ENCODE results near the gene PKDCC.
"Not testable (repeated sequence)": the region's sequence is repeated elsewhere in the genome, so short reads cannot be mapped to it uniquely, and the experiment has no call there.

Gene PKDCC

DNA sequence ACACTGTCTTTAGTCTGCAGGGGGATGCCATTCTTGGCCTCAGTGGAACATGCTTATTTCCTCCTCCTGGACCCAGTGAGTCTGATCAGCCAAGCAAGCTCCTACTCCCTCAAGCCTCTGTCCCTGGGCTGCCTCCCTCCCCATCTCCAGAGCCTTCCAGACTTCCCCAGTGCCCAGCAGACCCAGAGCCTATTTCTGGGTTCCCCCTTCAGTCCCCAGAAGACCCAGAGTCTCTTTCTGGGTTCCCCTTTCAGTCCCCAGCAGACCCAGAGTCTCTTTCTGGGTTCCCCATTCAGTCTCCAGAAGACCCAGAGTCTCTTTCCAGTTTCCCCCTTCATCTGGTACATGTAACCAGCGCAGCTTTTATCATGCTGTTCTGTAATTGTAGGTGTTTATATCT is 17.0 kb upstream of the PKDCC start:
- DNase-seq (ENCODE audit: low spot score): peak; percentile 65

GRCh38 chr2:42031281-42032223 is 16.3 kb upstream of the PKDCC start:
- DNase-seq (ENCODE audit: low spot score): no peak

DNA sequence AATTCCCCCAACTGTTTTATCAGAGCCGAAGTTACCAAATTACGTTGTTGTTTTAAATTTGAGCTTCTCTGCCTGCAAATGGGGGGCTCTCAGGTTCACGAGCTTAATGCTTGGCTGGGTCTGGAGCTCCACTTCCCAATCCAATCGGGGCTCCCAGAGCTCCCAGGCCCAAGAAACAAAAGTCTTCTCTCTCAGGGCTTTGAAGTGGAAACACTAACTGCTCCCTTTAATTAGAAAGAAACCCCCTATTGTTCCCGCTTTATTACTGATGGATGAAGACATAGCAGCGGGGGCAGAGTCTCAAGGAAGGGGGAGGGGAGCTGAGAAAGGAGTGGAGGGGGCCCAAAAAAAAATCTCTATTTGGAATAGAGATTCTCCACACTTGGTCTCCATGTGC is 15.6 kb upstream of the PKDCC start:
- DNase-seq (ENCODE audit: low spot score): no peak

DNA sequence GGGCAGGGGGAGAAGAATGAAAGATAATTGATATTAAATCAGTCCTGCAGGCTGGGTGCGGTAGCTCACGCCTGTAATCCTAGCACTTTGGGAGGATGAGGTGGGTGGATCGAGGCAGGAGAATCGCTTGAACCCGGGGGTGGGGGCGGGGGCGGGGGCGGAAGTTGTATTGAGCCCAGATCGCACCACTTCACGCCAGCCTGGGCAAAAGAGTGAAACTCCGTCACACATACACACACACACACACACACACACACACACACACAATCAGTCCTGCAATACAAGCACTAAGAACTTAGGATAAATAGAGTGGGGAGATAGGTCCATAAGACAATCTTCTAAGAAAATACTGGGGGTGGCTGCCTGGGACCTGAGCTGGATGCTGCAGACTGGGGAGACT is 15.1 kb upstream of the PKDCC start:
- no peak for DNase-seq (ENCODE audit: low spot score)

- DNase-seq (ENCODE audit: low spot score): not testable (repeated sequence)
Observed at GRCh38 chr2:42034096-42034495, 13.7 kb upstream of the PKDCC start.

GRCh38 chr2:42035241-42035640 is 12.6 kb upstream of the PKDCC start:
- DNase-seq (ENCODE audit: low spot score): no peak

- DNase-seq (ENCODE audit: low spot score): no peak
Observed at GRCh38 chr2:42036413-42036812, 11.4 kb upstream of the PKDCC start.

DNA sequence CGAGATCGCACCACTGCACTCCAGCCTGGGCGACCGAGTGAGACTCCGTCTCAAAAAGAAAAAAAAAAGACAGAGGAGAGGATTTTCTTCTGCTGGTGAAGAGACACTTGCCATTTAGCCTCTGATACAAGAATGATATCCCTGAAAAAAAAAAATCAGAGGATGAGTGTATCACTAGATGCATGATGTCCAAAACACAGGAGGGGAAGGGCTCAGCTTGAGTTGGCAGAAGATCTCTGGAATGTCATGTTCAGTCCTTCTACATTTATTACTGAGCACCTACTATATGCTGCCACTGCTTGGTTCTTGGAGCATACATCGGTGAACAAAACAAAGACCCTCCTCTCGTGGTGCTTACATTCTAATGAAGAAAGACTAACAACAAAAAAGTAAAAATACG is 10.9 kb upstream of the PKDCC start:
- no peak for DNase-seq (ENCODE audit: low spot score)

GRCh38 chr2:42040643-42041278 is 7.1 kb upstream of the PKDCC start:
- DNase-seq (ENCODE audit: low spot score): no peak

DNA sequence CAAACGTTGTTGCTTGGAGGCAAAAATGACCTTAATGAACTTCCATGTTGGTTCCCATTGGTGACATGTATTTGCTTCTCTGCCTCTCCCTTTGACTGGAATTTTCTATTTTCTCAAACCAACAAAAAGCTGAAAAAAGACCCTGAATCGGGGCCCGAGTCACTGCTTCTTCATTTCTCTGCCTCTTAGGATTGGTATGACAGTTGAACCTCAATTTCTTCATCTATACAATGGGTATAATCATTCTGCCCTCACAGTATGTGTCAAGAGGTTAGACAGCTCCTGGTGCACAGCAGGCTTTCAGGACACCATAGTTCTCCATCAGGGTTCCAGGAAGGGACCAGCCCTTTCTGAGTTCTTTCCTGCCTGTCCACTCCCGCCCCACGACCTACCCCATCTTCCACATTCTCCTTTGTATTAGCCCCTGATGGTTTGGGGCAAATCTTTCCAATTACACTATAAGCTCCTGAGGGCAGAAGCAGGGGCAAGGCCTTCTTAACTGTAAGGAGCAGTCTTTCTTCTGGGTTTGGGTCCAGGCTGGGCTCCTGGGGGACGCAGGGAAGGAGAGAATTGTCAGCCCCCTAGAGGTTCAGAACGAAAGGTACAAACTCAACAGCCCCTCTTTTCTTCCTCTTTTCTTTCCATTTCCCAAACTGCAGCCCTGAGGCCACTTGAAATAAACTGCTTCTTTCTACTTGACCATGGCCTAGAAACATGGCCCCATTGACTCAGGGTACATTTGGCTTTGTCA is 6.3 kb upstream of the PKDCC start:
- DNase-seq (ENCODE audit: low spot score): no peak

- DNase-seq (ENCODE audit: low spot score): no peak
Observed at GRCh38 chr2:42042631-42043355, 5.0 kb upstream of the PKDCC start.

DNA sequence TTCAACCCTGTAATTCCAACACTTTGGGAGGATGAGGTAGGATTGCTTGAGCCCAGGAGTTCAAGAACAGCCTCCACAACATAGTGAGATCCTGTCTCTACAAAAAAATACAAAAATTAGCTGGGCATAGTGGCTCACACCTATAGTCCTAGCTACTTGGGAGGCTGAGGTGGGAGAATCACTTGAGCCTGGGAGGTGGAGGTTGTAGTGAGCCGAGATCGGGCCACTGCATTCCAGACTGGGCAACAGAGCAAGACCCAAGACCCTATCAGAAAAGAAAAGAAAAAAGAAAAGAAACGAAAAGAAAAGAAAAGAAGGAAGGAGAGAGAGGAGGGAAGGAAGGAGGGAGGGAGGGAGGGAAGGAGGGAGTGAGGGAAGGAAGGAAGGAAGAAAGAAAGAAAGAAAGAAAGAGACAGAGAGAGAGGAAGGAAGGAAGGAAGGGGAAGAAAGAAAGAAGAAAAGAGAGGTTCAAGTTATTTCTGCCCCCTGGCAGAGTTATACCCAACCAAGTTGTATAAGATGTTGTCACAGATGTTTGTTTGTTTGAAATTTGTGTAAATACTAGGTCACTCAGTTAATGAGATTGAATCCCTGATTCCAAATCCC is 3.9 kb upstream of the PKDCC start:
- no peak for DNase-seq (ENCODE audit: low spot score)

DNA sequence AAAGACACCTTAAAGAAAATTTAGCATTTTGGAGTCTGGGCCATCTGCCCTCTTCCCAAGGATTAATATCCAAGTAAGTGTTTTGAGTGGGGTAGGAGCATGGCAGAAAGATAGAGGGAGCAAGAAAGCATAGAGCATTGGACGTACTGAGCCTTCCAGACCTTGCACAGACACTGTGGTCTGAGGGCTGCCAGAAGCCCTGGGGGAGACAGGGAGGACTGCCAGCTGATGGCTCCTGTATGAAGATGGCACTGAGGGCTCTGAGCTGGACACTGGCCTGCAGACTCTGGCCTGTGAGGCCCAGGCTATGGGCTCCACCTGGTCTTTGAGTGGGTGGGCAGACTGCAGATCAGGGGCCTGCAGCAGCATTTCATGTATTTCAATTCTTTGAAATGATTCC is 2.9 kb upstream of the PKDCC start:
- DNase-seq (ENCODE audit: low spot score): no peak

GRCh38 chr2:42045352-42045751 is 2.5 kb upstream of the PKDCC start:
- DNase-seq (ENCODE audit: low spot score): no peak

GRCh38 chr2:42045848-42046748 is 1.7 kb upstream of the PKDCC start:
- no peak for DNase-seq (ENCODE audit: low spot score)

DNA sequence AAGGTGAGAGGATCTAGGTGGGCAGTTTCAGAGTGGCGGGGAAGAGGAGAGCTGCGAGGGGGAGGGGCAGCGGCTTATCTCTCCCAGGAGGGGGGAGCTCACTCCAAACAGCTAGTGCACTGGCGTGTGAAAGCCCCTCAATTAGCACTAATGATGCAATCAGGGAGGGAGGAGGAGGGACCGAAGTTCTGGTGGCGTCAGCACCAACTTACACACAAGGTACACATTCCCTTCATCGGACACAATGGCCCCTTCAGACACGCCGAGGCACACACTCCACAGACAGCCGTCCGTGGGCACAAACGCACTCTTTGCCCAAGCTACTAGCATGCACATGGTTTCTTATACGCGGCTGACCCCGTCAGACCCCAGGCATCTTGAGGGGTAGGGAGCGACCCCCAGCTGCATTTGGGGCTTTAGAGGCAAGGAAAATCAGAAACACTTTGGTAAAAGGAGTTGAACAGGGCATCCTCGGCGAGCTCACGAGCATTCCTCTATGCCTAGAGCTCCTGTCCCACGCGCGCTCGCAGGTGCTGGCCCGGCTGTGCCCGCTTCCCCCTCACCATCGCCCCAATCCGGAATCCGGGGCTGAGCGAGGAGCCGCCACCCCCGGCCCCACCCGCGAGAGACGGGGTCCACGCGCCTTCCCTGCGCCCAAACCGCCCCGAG is 868 bp upstream of the PKDCC start:
- no peak for DNase-seq (ENCODE audit: low spot score)

DNA sequence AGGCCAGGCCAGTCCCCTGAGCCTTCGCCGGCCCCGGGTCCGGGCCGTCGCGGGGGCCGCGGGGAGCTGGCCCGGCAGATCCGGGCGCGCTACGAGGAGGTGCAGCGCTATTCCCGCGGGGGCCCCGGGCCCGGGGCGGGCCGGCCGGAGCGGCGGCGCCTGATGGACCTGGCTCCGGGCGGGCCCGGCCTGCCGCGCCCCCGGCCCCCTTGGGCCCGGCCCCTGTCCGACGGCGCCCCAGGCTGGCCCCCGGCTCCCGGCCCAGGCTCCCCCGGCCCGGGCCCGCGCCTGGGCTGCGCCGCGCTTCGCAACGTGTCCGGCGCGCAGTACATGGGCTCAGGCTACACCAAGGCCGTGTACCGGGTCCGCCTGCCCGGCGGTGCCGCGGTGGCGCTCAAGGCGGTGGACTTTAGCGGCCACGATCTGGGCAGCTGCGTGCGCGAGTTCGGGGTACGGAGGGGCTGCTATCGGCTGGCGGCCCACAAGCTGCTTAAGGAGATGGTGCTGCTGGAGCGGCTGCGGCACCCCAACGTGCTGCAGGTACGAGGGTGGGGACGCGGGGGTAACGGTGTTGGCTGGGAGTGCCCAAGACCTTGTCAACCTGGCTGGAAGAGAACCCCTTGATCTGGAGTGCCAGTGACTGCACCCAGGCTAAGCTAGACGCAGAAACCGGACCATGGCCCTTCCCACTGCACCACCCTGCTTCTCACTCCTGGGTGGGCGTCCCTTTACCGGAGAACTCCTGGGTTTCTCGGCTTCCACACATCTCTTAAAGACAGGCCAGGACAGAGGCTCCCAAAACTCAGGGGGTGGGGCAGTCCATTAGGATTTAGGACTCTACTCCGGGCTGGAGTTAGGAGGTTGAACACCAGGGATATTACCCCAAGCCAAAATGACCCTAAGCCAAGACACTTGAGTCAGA is 739 bp downstream of the PKDCC start:
- DNase-seq (ENCODE audit: low spot score): no peak

DNA sequence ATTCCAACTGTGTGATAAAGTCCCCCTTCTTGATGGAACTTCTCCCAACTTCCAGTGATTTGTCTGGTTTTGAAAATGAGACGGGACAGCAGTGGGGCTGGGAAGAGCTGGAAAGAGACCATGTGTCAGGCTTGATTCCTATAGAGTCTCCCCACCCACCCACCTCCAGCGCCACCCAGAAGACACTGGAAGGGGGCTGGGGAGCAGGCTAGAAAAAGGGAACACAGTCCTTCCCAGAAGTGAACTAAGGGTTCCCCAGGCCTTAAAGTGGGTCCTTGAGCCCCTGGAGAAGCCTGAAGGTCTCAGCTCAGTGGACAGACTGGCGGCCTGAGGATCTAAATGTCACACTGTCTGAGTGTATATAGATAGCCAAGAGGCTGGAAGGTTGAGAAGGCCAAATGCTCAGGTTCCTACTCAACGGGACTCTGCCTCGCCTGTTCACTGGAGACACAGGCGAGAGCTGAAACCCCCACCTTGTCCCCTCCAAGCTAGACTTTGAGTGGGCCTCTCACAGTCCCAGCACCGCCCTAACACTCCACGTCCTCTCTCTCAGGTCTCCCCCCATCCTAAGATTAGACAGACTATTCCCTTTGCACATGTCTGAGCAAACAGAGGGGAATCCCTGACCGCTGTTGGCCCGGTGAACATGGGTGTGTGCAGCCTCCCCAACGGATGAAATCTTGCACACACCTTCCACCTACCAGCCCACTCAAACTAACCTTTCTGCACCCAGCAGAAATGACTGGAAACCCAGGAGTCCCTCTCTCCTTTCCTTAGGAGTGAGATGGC is 1.6 kb downstream of the PKDCC start:
- no peak for DNase-seq (ENCODE audit: low spot score)

Measured in pons (tissue), 1 donor.